Measurements from ENCODE around the gene PRPF31. TPM values are rescaled to one million over a fixed set of nuclear protein-coding genes. Genes with fewer than 3 reads are reported as not detected.

The PRPF31 gene
- total and polyA plus RNA-seq, 9 of the 15 experiments (the other 6 are each of a cell fraction or from before 2014, with no cell fraction given), result 5.8 to 92.2 (median 69.2) TPM

- TF ChIP-seq PURB (CRISPR knock-in tag; IDR thresholded peaks at IDR 0.05; ENCODE audit: low read depth) (no peak), NCOA4 (IDR thresholded peaks at IDR 0.05; ENCODE audit: partially characterized antibody) (no peak), ZBED1 (IDR thresholded peaks at IDR 0.05) (no peak), CCNT2 (IDR thresholded peaks at IDR 0.05; ENCODE audit: borderline replicate concordance, extremely low read depth, insufficient read length, low read depth, low read length) (peak; percentile 71), TAF1 (IDR thresholded peaks at IDR 0.05; ENCODE audit: control insufficient read depth, extremely low read depth, insufficient read depth, low read length, severe bottlenecking) (peak; percentile 85), NKRF (IDR thresholded peaks at IDR 0.05; ENCODE audit: borderline replicate concordance) (peak; percentile 71), FOXA1 (IDR thresholded peaks at IDR 0.05; ENCODE audit: borderline replicate concordance) (no peak), MBD1 (CRISPR knock-in tag; IDR thresholded peaks at IDR 0.05) (no peak), EHMT2 (IDR thresholded peaks at IDR 0.05) (no peak), NCOR1 (IDR thresholded peaks at IDR 0.05) (no peak), SNAPC5 (CRISPR knock-in tag; IDR thresholded peaks at IDR 0.05) (no peak), L3MBTL2 (IDR thresholded peaks at IDR 0.05) (peak; percentile 95), WHSC1 (IDR thresholded peaks at IDR 0.05; ENCODE audit: low read length) (no peak), ZFP30 (CRISPR knock-in tag; IDR thresholded peaks at IDR 0.05; ENCODE audit: borderline replicate concordance) (no peak), ETS2 (tag; IDR thresholded peaks at IDR 0.05; ENCODE audit: borderline replicate concordance, poor library complexity, severe bottlenecking) (no peak), SNIP1 (IDR thresholded peaks at IDR 0.05; ENCODE audit: low read depth) (no peak), MCM3 (IDR thresholded peaks at IDR 0.05) (no peak), PKNOX1 (IDR thresholded peaks at IDR 0.05) (peak; percentile 99), ZNF263 (CRISPR knock-in tag; IDR thresholded peaks at IDR 0.05; ENCODE audit: borderline replicate concordance) (no peak; the same call in 1 of the 2 replicates), CEBPZ (IDR thresholded peaks at IDR 0.05; ENCODE audit: borderline replicate concordance, low read depth, low read length) (peak; percentile 91)
Measured at GRCh38 chr19:54159352-54160181, 44.0 kb downstream of the PRPF31 start, which contains the start of gene LENG1 (continued).
